Measurements from ENCODE around the gene EIF4B. TPM values are rescaled to one million over a fixed set of nuclear protein-coding genes. Genes with fewer than 3 reads are reported as not detected.

Gene EIF4B
- total and polyA plus RNA-seq, 9 donors, result 353 to 699 (median 420) TPM

DNA sequence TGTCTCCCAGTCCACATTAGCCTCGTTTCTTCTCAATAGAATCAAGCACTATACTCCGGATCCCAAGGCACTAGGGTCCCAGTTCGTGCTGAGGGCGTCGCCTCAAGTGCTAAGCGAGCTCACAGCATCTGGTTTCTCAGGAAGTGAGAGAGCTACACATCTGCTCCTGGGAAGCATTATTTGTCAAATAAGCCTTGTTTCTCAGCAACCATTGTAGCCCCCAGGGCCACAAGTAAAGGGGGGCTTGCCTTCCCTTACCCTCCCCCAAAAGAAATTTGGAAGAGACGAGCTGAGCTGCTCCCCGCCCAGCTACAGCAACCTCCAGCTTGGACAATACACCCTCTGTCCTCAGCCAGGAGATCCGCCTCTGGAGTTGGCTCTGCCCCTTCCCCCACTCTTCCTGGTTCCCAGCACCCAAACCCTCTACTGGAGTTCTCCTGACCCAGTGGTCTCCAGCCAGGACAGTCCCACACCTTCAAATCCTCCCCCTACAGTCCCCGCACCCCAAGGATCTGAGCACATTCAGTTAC lies 37.9 kb downstream of the EIF4B start:
- H3K9me3 ChIP-seq (replicated peaks; ENCODE audit: control insufficient read depth, low read depth, low read length), result no peaks in the 10 kb centered on the region
- H3K4me1 ChIP-seq (ENCODE audit: control insufficient read depth, insufficient read depth, low read length), result peaks cover 58% of the 10 kb centered on the region
- DNase-seq, result peak; percentile 97
- 7% methylated on average over 5 of the region's 10 CpGs for WGBS (ENCODE audit: insufficient coverage)
- H3K27ac ChIP-seq (ENCODE audit: low read length), result peak overlapping the region; percentile 98
- no peaks in the 10 kb centered on the region for H3K27me3 ChIP-seq (ENCODE audit: control insufficient read depth, insufficient read depth, low read length)
- H3K36me3 ChIP-seq (ENCODE audit: control insufficient read depth, insufficient read depth, low read length), result peaks cover 23% of the 10 kb centered on the region
- peak overlapping the region; percentile 6 for H3K4me3 ChIP-seq (ENCODE audit: low read length)

- no peak overlapping the region for H3K4me3 ChIP-seq (ENCODE audit: low read length)
- peak overlapping the region; percentile 98 for H3K27ac ChIP-seq (ENCODE audit: low read length)
- H3K9me3 ChIP-seq (replicated peaks; ENCODE audit: control insufficient read depth, low read depth, low read length), result no peaks in the 10 kb centered on the region
- H3K27me3 ChIP-seq (ENCODE audit: control insufficient read depth, insufficient read depth, low read length), result no peaks in the 10 kb centered on the region
- H3K4me1 ChIP-seq (ENCODE audit: control insufficient read depth, insufficient read depth, low read length), result peaks cover 68% of the 10 kb centered on the region
- DNase-seq, result peak; percentile 49
- WGBS (ENCODE audit: insufficient coverage), result 67% methylated on average over 3 of the region's 4 CpGs
- H3K36me3 ChIP-seq (ENCODE audit: control insufficient read depth, insufficient read depth, low read length), result peaks cover 13% of the 10 kb centered on the region
Measured at GRCh38 chr12:53044896-53045695, 38.8 kb downstream of the EIF4B start.

GRCh38 chr12:53045696-53046045 lies 39.4 kb downstream of the EIF4B start:
- Histone ChIP-seq H3K36me3 (ENCODE audit: control insufficient read depth, insufficient read depth, low read length) (peaks cover 13% of the 10 kb centered on the region), H3K9me3 (replicated peaks; ENCODE audit: control insufficient read depth, low read depth, low read length) (no peaks in the 10 kb centered on the region), H3K4me1 (ENCODE audit: control insufficient read depth, insufficient read depth, low read length) (peaks cover 73% of the 10 kb centered on the region), H3K27me3 (ENCODE audit: control insufficient read depth, insufficient read depth, low read length) (no peaks in the 10 kb centered on the region), H3K4me3 (ENCODE audit: low read length) (peak overlapping the region; percentile 73), H3K27ac (ENCODE audit: low read length) (peak overlapping the region; percentile 98)
- no CpG with 5 or more reads among the region's 5 CpGs for WGBS (ENCODE audit: insufficient coverage)
- peak; percentile 85 for DNase-seq

GRCh38 chr12:53046655-53047220 lies 40.5 kb downstream of the EIF4B start:
- H3K4me3 ChIP-seq (ENCODE audit: low read length), result peak overlapping the region; percentile 73
- H3K27me3 ChIP-seq (ENCODE audit: control insufficient read depth, insufficient read depth, low read length), result no peaks in the 10 kb centered on the region
- H3K4me1 ChIP-seq (ENCODE audit: control insufficient read depth, insufficient read depth, low read length), result peaks cover 84% of the 10 kb centered on the region
- WGBS (ENCODE audit: insufficient coverage), result under 1% methylated on average over 27 of the region's 44 CpGs
- H3K36me3 ChIP-seq (ENCODE audit: control insufficient read depth, insufficient read depth, low read length), result peaks cover 18% of the 10 kb centered on the region
- DNase-seq, result peak; percentile 95
- no peaks in the 10 kb centered on the region for H3K9me3 ChIP-seq (replicated peaks; ENCODE audit: control insufficient read depth, low read depth, low read length)
- H3K27ac ChIP-seq (ENCODE audit: low read length), result peak overlapping the region; percentile 98

- 1% methylated on average over 81 of the region's 94 CpGs for WGBS (ENCODE audit: insufficient coverage)
- Histone ChIP-seq H3K4me1 (ENCODE audit: control insufficient read depth, insufficient read depth, low read length) (peaks cover 90% of the 10 kb centered on the region), H3K4me3 (ENCODE audit: low read length) (peak overlapping the region; percentile 73), H3K27ac (ENCODE audit: low read length) (peak overlapping the region; percentile 99), H3K36me3 (ENCODE audit: control insufficient read depth, insufficient read depth, low read length) (peaks cover 24% of the 10 kb centered on the region), H3K27me3 (ENCODE audit: control insufficient read depth, insufficient read depth, low read length) (no peaks in the 10 kb centered on the region), H3K9me3 (replicated peaks; ENCODE audit: control insufficient read depth, low read depth, low read length) (no peaks in the 10 kb centered on the region)
- DNase-seq, result peak; percentile 93
Measured at GRCh38 chr12:53047221-53048032, 41.2 kb downstream of the EIF4B start.

DNA sequence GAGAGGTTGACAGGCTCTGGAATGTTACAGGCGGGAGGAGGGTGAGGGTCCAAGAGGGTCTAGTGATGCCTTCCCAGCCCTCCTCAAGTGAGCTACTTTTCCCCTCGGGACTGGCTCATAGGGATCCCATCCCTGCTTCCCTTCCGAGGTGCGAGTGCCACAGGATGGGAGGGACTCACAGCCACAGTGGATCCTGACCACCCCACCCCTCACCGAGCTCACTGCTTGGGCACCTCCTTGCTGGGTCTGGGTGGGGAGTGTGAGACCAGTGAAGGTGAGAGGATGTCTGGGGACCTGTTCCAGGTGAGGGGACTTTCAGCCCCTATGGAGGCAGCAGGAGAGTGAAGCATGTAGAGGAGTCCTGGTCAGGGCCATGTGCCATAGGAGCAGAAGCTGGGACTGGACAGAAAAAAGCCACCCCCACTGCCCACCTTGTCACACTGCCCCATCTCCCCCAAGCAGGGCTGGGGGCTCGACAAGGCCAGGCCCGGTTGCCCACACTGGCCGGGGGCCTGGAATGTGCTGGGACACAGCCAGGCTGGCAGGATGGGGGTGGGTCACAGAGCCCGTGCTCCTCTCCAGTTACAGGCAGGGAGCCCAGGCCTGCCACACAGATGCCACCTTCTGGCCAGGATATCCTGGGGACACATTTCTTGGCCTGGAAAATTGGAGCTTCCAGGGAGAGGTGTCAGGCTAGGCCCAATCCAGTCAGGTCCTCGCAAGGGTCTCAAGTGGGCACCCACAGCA lies 42.0 kb downstream of the EIF4B start:
- WGBS (ENCODE audit: insufficient coverage), result 0% methylated on average over 2 of the region's 10 CpGs
- Histone ChIP-seq H3K27me3 (ENCODE audit: control insufficient read depth, insufficient read depth, low read length) (no peaks in the 10 kb centered on the region), H3K4me1 (ENCODE audit: control insufficient read depth, insufficient read depth, low read length) (peaks cover 92% of the 10 kb centered on the region), H3K4me3 (ENCODE audit: low read length) (peak overlapping the region; percentile 73), H3K9me3 (replicated peaks; ENCODE audit: control insufficient read depth, low read depth, low read length) (no peaks in the 10 kb centered on the region), H3K27ac (ENCODE audit: low read length) (peak overlapping the region; percentile 99), H3K36me3 (ENCODE audit: control insufficient read depth, insufficient read depth, low read length) (peaks cover 19% of the 10 kb centered on the region)
- peak; percentile 83 for DNase-seq

GRCh38 chr12:53048780-53049401 lies 42.6 kb downstream of the EIF4B start:
- Histone ChIP-seq H3K4me1 (ENCODE audit: control insufficient read depth, insufficient read depth, low read length) (peaks cover 92% of the 10 kb centered on the region), H3K27ac (ENCODE audit: low read length) (peak overlapping the region; percentile 99), H3K27me3 (ENCODE audit: control insufficient read depth, insufficient read depth, low read length) (no peaks in the 10 kb centered on the region), H3K36me3 (ENCODE audit: control insufficient read depth, insufficient read depth, low read length) (peaks cover 20% of the 10 kb centered on the region), H3K9me3 (replicated peaks; ENCODE audit: control insufficient read depth, low read depth, low read length) (no peaks in the 10 kb centered on the region), H3K4me3 (ENCODE audit: low read length) (peak overlapping the region; percentile 73)
- peak; percentile 91 for DNase-seq
- 2% methylated on average over 5 of the region's 6 CpGs for WGBS (ENCODE audit: insufficient coverage)

- H3K4me1 ChIP-seq (ENCODE audit: control insufficient read depth, insufficient read depth, low read length), result peaks cover 89% of the 10 kb centered on the region
- H3K4me3 ChIP-seq (ENCODE audit: low read length), result peak within 1 kb of the TSS; percentile 73
- no peaks in the 10 kb centered on the region for H3K27me3 ChIP-seq (ENCODE audit: control insufficient read depth, insufficient read depth, low read length)
- H3K27ac ChIP-seq (ENCODE audit: low read length), result peak within 1 kb of the TSS; percentile 99
- H3K36me3 ChIP-seq (ENCODE audit: control insufficient read depth, insufficient read depth, low read length), result peaks cover 23% of the 10 kb centered on the region
- DNase-seq, result peak; percentile 85
- 8% methylated on average over 13 of the region's 20 CpGs for WGBS (ENCODE audit: insufficient coverage)
- no peaks in the 10 kb centered on the region for H3K9me3 ChIP-seq (replicated peaks; ENCODE audit: control insufficient read depth, low read depth, low read length)
Measured at GRCh38 chr12:53049571-53050318, 43.5 kb downstream of the EIF4B start, which contains the start of gene TNS2. TSS of gene TNS2 (plus strand) at chr12:53050065. CDS start at chr12:53050186, 121 bp downstream.
